ENCODE results near the gene CD8B. TPM values are rescaled to one million over a fixed set of nuclear protein-coding genes. Genes with fewer than 3 reads are reported as not detected.
"Not testable (repeated sequence)": the region's sequence is repeated elsewhere in the genome, so short reads cannot be mapped to it uniquely, and the experiment has no call there.

Gene CD8B
- total and polyA plus RNA-seq, 9 of the 15 experiments (the other 6 are each of a cell fraction or from before 2014, with no cell fraction given): not detected

GRCh38 chr2:86862380-86862703 lies 656 bp upstream of the CD8B start:
- DNase-seq (ENCODE audit: extremely low read depth in 1 of 4, low spot score in 3 of 4); H3K4me2 ChIP-seq (ENCODE audit: insufficient read depth, low read length); in situ Hi-C loops (cut with MboI); intact Hi-C loops (cut with micrococcal nuclease); H3K9me1 ChIP-seq (ENCODE audit: control insufficient read depth, insufficient read depth, low read length); ATAC-seq; H3K4me3 ChIP-seq; CTCF ChIA-PET (ENCODE audit: low intra/inter-chr PET ratio); H3K9me3 ChIP-seq (replicated peaks; ENCODE audit: control insufficient read depth, insufficient read depth, low read depth, low read length); FAIRE-seq; H3K36me3 ChIP-seq (ENCODE audit: control insufficient read depth, insufficient read depth, low read length); H3K4me1 ChIP-seq (replicated peaks in 1 of 2; ENCODE audit: control insufficient read depth in 2 of 2, insufficient read depth in 2 of 2, low read length in 2 of 2); POLR2A ChIA-PET; H4K20me1 ChIP-seq (replicated peaks; ENCODE audit: control insufficient read depth, insufficient read depth, low read length); H3K79me2 ChIP-seq (ENCODE audit: control insufficient read depth, insufficient read depth, low read length); H3K9ac ChIP-seq (ENCODE audit: insufficient read depth in 1 of 2, low read depth in 2 of 2, low read length in 2 of 2); H2AFZ ChIP-seq (ENCODE audit: low read depth, low read length); BruUV-seq (replicated peaks); H3K27ac ChIP-seq (ENCODE audit: extremely low read depth, low read depth, low read length): not testable (repeated sequence)
- H3K27me3 ChIP-seq (ENCODE audit: control insufficient read depth in 2 of 2, insufficient read depth in 2 of 2, low read length in 2 of 2): peaks cover 0 to 11% of the 10 kb centered on the region in 2 experiments; a peak in 1 of 5 replicates
- no CpG with 5 or more reads among the region's 12 CpGs for WGBS (ENCODE audit: insufficient coverage, low coverage, missing lambda C conversion rate)

DNA sequence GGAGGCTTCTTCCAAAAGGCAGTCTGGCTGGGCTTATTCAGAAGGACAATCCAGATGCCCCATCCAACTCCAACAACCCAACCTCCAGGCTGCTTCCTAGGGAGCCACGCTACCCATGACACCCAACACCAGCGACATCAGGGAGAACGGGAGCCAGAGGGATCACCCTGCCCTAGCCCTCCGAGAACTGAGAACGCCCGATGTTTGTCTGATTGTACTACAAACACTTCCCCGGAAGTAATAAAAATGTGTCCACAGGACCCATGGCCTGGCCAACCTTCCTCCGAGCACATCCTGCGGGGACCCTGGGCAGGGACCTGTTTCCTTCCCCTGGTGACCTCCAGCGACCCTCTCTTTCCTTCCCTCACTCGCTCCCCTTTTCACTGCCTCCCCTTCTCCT lies 511 bp downstream of the CD8B start:
- H3K4me3 ChIP-seq; H3K4me1 ChIP-seq (replicated peaks in 1 of 2; ENCODE audit: control insufficient read depth in 2 of 2, insufficient read depth in 2 of 2, low read length in 2 of 2); H3K9ac ChIP-seq (ENCODE audit: insufficient read depth in 1 of 2, low read depth in 2 of 2, low read length in 2 of 2); POLR2A ChIA-PET; H3K36me3 ChIP-seq (ENCODE audit: control insufficient read depth, insufficient read depth, low read length); H3K9me1 ChIP-seq (ENCODE audit: control insufficient read depth, insufficient read depth, low read length); in situ Hi-C loops (cut with MboI); BruUV-seq (replicated peaks); H4K20me1 ChIP-seq (replicated peaks; ENCODE audit: control insufficient read depth, insufficient read depth, low read length); FAIRE-seq; intact Hi-C loops (cut with micrococcal nuclease); H3K79me2 ChIP-seq (ENCODE audit: control insufficient read depth, insufficient read depth, low read length); ATAC-seq; CTCF ChIA-PET (ENCODE audit: low intra/inter-chr PET ratio); H2AFZ ChIP-seq (ENCODE audit: low read depth, low read length); DNase-seq (ENCODE audit: extremely low read depth in 1 of 4, low spot score in 3 of 4); H3K4me2 ChIP-seq (ENCODE audit: insufficient read depth, low read length); H3K9me3 ChIP-seq (replicated peaks; ENCODE audit: control insufficient read depth, insufficient read depth, low read depth, low read length); H3K27ac ChIP-seq (ENCODE audit: extremely low read depth, low read depth, low read length): not testable (repeated sequence)
- 6% methylated on average over 7 of the region's 11 CpGs for WGBS (ENCODE audit: insufficient coverage, low coverage, missing lambda C conversion rate)
- H3K27me3 ChIP-seq (ENCODE audit: control insufficient read depth in 2 of 2, insufficient read depth in 2 of 2, low read length in 2 of 2): peaks cover 0 to 11% of the 10 kb centered on the region in 2 experiments; a peak in 1 of 5 replicates

DNA sequence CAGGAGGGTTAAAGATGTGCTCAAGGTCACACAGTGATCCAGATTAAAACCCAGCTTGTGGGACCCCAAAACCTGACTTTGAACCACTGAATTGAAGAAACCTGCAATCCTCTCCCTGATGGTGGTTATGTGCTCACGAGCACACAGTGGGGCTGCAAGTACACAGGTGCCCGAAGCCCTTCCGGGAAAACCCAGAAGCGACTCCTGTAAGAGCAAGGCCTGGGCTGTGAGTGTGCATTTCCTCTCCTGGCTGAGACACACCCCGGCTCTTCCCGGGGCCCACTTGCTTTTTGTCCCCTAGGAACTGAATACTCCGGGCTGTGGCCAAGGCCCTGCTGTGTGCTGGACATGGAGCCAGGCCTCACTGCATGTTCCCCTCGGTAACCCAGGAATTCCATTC lies 1.1 kb downstream of the CD8B start:
- CTCF ChIA-PET (ENCODE audit: low intra/inter-chr PET ratio); ATAC-seq; FAIRE-seq; H4K20me1 ChIP-seq (replicated peaks; ENCODE audit: control insufficient read depth, insufficient read depth, low read length); POLR2A ChIA-PET; H3K4me1 ChIP-seq (replicated peaks in 1 of 2; ENCODE audit: control insufficient read depth in 2 of 2, insufficient read depth in 2 of 2, low read length in 2 of 2); H3K4me2 ChIP-seq (ENCODE audit: insufficient read depth, low read length); H3K9me1 ChIP-seq (ENCODE audit: control insufficient read depth, insufficient read depth, low read length); H3K36me3 ChIP-seq (ENCODE audit: control insufficient read depth, insufficient read depth, low read length); H3K79me2 ChIP-seq (ENCODE audit: control insufficient read depth, insufficient read depth, low read length); BruUV-seq (replicated peaks); DNase-seq (ENCODE audit: extremely low read depth in 1 of 4, low spot score in 3 of 4); H3K4me3 ChIP-seq; in situ Hi-C loops (cut with MboI); H3K9me3 ChIP-seq (replicated peaks; ENCODE audit: control insufficient read depth, insufficient read depth, low read depth, low read length); intact Hi-C loops (cut with micrococcal nuclease); H3K27ac ChIP-seq (ENCODE audit: extremely low read depth, low read depth, low read length); H2AFZ ChIP-seq (ENCODE audit: low read depth, low read length); H3K9ac ChIP-seq (ENCODE audit: insufficient read depth in 1 of 2, low read depth in 2 of 2, low read length in 2 of 2): not testable (repeated sequence)
- 2% methylated on average over 7 of the region's 8 CpGs for WGBS (ENCODE audit: insufficient coverage, low coverage, missing lambda C conversion rate)
- peaks cover 0 to 11% of the 10 kb centered on the region in 2 experiments; a peak in 1 of 5 replicates for H3K27me3 ChIP-seq (ENCODE audit: control insufficient read depth in 2 of 2, insufficient read depth in 2 of 2, low read length in 2 of 2)

- CTCF ChIA-PET (ENCODE audit: low intra/inter-chr PET ratio); H3K9me1 ChIP-seq (ENCODE audit: control insufficient read depth, insufficient read depth, low read length); ATAC-seq; H3K4me1 ChIP-seq (replicated peaks in 1 of 2; ENCODE audit: control insufficient read depth in 2 of 2, insufficient read depth in 2 of 2, low read length in 2 of 2); H3K27ac ChIP-seq (ENCODE audit: extremely low read depth, low read depth, low read length); H3K4me2 ChIP-seq (ENCODE audit: insufficient read depth, low read length); H3K9ac ChIP-seq (ENCODE audit: insufficient read depth in 1 of 2, low read depth in 2 of 2, low read length in 2 of 2); H4K20me1 ChIP-seq (replicated peaks; ENCODE audit: control insufficient read depth, insufficient read depth, low read length); H3K79me2 ChIP-seq (ENCODE audit: control insufficient read depth, insufficient read depth, low read length); POLR2A ChIA-PET; BruUV-seq (replicated peaks); DNase-seq (ENCODE audit: extremely low read depth in 1 of 4, low spot score in 3 of 4); H3K36me3 ChIP-seq (ENCODE audit: control insufficient read depth, insufficient read depth, low read length); H2AFZ ChIP-seq (ENCODE audit: low read depth, low read length); in situ Hi-C loops (cut with MboI); intact Hi-C loops (cut with micrococcal nuclease); H3K9me3 ChIP-seq (replicated peaks; ENCODE audit: control insufficient read depth, insufficient read depth, low read depth, low read length); FAIRE-seq; H3K4me3 ChIP-seq: not testable (repeated sequence)
- 2% methylated on average over 5 of the region's 5 CpGs for WGBS (ENCODE audit: insufficient coverage, low coverage, missing lambda C conversion rate)
- peaks cover 0 to 11% of the 10 kb centered on the region in 2 experiments; a peak in 2 of 5 replicates for H3K27me3 ChIP-seq (ENCODE audit: control insufficient read depth in 2 of 2, insufficient read depth in 2 of 2, low read length in 2 of 2)
Observed at GRCh38 chr2:86857688-86858087, 4.0 kb downstream of the CD8B start.

All from K562 (cell line).